Measurements from ENCODE around the gene TBC1D3I.

Gene TBC1D3I

DNA sequence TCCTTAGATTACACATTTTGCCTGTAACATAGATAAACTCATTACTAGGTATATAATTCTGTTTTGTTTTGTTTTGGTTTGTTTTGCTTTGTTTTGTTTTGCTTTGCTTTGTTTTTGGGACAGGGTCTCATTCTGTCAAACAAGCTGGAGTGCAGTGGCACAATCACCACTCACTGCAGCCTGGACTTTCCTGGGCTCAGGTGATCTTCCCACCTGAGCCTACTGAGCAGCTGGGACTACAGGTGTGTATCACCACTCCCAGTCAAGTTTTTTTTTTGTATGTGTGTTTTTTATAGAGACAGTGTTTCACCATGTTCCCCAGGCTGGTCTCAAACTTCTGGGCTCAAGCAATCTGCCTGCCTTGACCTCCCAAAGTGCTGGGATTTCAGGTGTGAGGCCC lies 54.8 kb downstream of the TBC1D3I start:
- no peak for TF ChIP-seq TCF12 (IDR thresholded peaks at IDR 0.05; ENCODE audit: low read depth)
- TF ChIP-seq CEBPB (IDR thresholded peaks at IDR 0.05), result no peak
- no peak for TF ChIP-seq YY1 (IDR thresholded peaks at IDR 0.05; ENCODE audit: low read depth)
- TF ChIP-seq, protein P1, sequence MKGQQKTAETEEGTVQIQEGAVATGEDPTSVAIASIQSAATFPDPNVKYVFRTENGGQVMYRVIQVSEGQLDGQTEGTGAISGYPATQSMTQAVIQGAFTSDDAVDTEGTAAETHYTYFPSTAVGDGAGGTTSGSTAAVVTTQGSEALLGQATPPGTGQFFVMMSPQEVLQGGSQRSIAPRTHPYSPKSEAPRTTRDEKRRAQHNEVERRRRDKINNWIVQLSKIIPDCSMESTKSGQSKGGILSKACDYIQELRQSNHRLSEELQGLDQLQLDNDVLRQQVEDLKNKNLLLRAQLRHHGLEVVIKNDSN (IDR thresholded peaks at IDR 0.05), result no peak
- no peak for TF ChIP-seq NFIC (IDR thresholded peaks at IDR 0.05)
- TF ChIP-seq RAD21 (IDR thresholded peaks at IDR 0.05; ENCODE audit: low read depth), result no peak

DNA sequence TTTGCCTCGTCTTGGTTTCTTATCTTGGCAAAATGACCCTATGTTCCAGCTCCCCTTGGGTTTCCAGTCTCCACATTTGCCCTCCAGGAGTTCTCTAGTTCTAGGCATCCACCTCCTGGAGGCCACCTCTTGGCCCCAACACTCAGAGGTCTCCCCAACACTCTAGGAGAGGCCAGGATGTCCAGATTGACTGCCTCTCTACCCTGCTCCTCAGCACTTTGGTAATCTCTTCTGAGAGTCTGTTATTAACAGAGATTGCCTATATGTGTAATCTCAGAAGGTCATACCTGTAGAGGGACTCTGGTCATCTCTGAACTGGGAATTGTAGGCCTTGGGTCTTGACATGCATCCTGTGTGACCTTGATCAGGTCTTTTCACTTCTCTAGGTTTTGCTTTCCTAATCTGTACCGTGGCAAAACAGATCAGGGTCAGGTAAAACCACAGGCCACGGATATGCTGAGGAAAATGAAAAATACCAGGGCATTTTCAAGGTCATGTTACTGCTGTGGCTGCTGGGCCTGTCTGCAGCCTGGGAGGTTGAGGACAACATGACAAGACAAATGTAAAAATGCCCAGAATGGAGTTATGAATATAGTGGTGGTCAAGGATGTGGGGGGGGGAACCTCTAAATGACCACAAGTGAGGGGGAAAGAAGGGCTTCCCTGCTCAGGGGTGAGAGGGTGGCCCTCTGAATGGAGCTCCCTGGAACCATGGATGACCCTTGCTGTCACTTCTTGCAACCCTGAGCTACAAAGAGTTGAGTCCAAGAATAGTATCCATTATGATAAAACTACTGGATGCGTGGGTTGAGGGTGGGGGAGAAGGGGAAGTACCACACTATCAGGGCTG lies 58.5 kb downstream of the TBC1D3I start:
- no peak for TF ChIP-seq TCF12 (IDR thresholded peaks at IDR 0.05; ENCODE audit: low read depth)

DNA sequence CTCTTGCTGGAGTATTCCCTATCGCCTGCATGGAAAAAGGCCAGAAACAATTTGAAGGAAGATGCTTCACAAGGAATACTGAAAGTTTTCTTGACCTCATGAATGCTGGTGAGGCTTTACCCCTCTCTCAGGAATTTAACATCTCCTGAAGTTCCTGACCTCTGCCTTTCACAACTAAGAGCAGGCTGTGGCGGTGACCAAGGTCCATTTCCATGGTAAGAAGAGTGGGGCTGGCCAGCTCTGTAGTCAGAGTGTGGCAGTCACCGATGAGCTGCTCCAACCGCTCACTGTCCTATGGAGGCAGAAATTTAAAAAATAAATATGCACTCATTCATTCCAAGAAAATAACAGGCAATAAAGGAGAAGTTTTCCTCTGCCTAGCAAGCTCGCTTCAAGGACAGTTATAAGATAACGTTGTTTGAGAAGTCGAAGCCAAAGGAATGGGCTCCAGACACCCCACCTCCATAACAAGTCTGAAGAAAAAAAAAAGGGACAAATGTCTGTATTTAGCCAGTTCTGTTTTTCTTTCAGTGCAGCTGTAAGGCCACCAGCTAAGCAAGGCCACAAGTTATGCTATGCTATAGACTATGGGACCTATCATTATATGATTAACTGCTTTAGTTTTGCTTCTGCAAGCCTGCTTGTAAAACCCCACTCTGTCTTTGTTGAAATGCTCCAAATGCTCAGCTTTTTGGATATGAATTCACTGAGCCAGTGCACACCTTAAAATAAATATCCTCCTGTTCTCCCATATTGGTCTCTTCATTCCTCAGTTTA lies 59.5 kb downstream of the TBC1D3I start:
- TF ChIP-seq YY1 (IDR thresholded peaks at IDR 0.05; ENCODE audit: low read depth), result no peak
- TF ChIP-seq NFIC (IDR thresholded peaks at IDR 0.05), result no peak
- TF ChIP-seq FOXM1 (IDR thresholded peaks at IDR 0.05; ENCODE audit: borderline replicate concordance, low read depth), result no peak
- TF ChIP-seq, protein P1 (IDR thresholded peaks at IDR 0.05), result no peak
- TF ChIP-seq ZBTB7A (IDR thresholded peaks at IDR 0.05; ENCODE audit: low read depth), result no peak
- no peak for TF ChIP-seq TAF1 (IDR thresholded peaks at IDR 0.05; ENCODE audit: low read depth)
- TF ChIP-seq TCF12 (IDR thresholded peaks at IDR 0.05; ENCODE audit: low read depth), result no peak
- TF ChIP-seq TEAD4 (IDR thresholded peaks at IDR 0.05), result no peak
- no peak for TF ChIP-seq RAD21 (IDR thresholded peaks at IDR 0.05; ENCODE audit: low read depth)
- no peak for TF ChIP-seq EP300 (IDR thresholded peaks at IDR 0.05; ENCODE audit: borderline replicate concordance)
- TF ChIP-seq, protein P2, sequence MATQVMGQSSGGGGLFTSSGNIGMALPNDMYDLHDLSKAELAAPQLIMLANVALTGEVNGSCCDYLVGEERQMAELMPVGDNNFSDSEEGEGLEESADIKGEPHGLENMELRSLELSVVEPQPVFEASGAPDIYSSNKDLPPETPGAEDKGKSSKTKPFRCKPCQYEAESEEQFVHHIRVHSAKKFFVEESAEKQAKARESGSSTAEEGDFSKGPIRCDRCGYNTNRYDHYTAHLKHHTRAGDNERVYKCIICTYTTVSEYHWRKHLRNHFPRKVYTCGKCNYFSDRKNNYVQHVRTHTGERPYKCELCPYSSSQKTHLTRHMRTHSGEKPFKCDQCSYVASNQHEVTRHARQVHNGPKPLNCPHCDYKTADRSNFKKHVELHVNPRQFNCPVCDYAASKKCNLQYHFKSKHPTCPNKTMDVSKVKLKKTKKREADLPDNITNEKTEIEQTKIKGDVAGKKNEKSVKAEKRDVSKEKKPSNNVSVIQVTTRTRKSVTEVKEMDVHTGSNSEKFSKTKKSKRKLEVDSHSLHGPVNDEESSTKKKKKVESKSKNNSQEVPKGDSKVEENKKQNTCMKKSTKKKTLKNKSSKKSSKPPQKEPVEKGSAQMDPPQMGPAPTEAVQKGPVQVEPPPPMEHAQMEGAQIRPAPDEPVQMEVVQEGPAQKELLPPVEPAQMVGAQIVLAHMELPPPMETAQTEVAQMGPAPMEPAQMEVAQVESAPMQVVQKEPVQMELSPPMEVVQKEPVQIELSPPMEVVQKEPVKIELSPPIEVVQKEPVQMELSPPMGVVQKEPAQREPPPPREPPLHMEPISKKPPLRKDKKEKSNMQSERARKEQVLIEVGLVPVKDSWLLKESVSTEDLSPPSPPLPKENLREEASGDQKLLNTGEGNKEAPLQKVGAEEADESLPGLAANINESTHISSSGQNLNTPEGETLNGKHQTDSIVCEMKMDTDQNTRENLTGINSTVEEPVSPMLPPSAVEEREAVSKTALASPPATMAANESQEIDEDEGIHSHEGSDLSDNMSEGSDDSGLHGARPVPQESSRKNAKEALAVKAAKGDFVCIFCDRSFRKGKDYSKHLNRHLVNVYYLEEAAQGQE (IDR thresholded peaks at IDR 0.05; ENCODE audit: low read depth), result no peak
- TF ChIP-seq, protein P3, sequence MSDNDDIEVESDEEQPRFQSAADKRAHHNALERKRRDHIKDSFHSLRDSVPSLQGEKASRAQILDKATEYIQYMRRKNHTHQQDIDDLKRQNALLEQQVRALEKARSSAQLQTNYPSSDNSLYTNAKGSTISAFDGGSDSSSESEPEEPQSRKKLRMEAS (IDR thresholded peaks at IDR 0.05), result no peak
- TF ChIP-seq CREB1 (IDR thresholded peaks at IDR 0.05; ENCODE audit: low read depth), result no peak
- no peak for TF ChIP-seq EGR1 (IDR thresholded peaks at IDR 0.05)
- TF ChIP-seq CEBPB (IDR thresholded peaks at IDR 0.05), result no peak
